ENCODE measurements around the gene FBN2.

The FBN2 gene

GRCh38 chr5:128258372-128258771 is 279.7 kb downstream of the FBN2 start:
- H3K4me3 ChIP-seq (ENCODE audit: low read depth, low read length): no peak overlapping the region

GRCh38 chr5:128257076-128257475 is 281.0 kb downstream of the FBN2 start:
- no peak overlapping the region for H3K4me3 ChIP-seq (ENCODE audit: low read depth, low read length)

GRCh38 chr5:128254789-128255188 is 283.3 kb downstream of the FBN2 start:
- H3K4me3 ChIP-seq (ENCODE audit: low read depth, low read length): no peak overlapping the region

GRCh38 chr5:128253880-128254279 is 284.2 kb downstream of the FBN2 start:
- H3K4me3 ChIP-seq (ENCODE audit: low read depth, low read length): no peak overlapping the region

GRCh38 chr5:128253161-128253560 is 284.9 kb downstream of the FBN2 start:
- no peak overlapping the region for H3K4me3 ChIP-seq (ENCODE audit: low read depth, low read length)

- H3K4me3 ChIP-seq (ENCODE audit: low read depth, low read length): no peak overlapping the region
Observed at GRCh38 chr5:128252756-128253155, 285.3 kb downstream of the FBN2 start.

GRCh38 chr5:128252196-128252595 is 285.8 kb downstream of the FBN2 start:
- H3K4me3 ChIP-seq (ENCODE audit: low read depth, low read length): no peak overlapping the region

GRCh38 chr5:128245974-128246373 is 292.1 kb downstream of the FBN2 start:
- no peak overlapping the region for H3K4me3 ChIP-seq (ENCODE audit: low read depth, low read length)

- no peak overlapping the region for H3K4me3 ChIP-seq (ENCODE audit: low read depth, low read length)
Observed at GRCh38 chr5:128243958-128244582, 294.0 kb downstream of the FBN2 start.

- H3K4me3 ChIP-seq (ENCODE audit: low read depth, low read length): no peak overlapping the region
Observed at GRCh38 chr5:128241051-128241695, 296.9 kb downstream of the FBN2 start.

- no peak overlapping the region for H3K4me3 ChIP-seq (ENCODE audit: low read depth, low read length)
Observed at GRCh38 chr5:128237546-128237945, 300.5 kb downstream of the FBN2 start.

- H3K4me3 ChIP-seq (ENCODE audit: low read depth, low read length): no peak overlapping the region
Observed at GRCh38 chr5:128237000-128237399, 301.0 kb downstream of the FBN2 start.

- H3K4me3 ChIP-seq (ENCODE audit: low read depth, low read length): no peak overlapping the region
Observed at GRCh38 chr5:128236334-128236733, 301.7 kb downstream of the FBN2 start.

GRCh38 chr5:128234928-128235641 is 303.0 kb downstream of the FBN2 start:
- no peak overlapping the region for H3K4me3 ChIP-seq (ENCODE audit: low read depth, low read length)

GRCh38 chr5:128228521-128228920 is 309.5 kb downstream of the FBN2 start:
- H3K4me3 ChIP-seq (ENCODE audit: low read depth, low read length): no peak overlapping the region

- H3K4me3 ChIP-seq (ENCODE audit: low read depth, low read length): no peak overlapping the region
Observed at GRCh38 chr5:128228008-128228407, 310.0 kb downstream of the FBN2 start.

GRCh38 chr5:128225245-128226030 is 312.6 kb downstream of the FBN2 start:
- H3K4me3 ChIP-seq (ENCODE audit: low read depth, low read length): no peak overlapping the region

- H3K4me3 ChIP-seq (ENCODE audit: low read depth, low read length): no peak overlapping the region
Observed at GRCh38 chr5:128224336-128224735, 313.7 kb downstream of the FBN2 start.

GRCh38 chr5:128220841-128221240 is 317.2 kb downstream of the FBN2 start:
- no peak overlapping the region for H3K4me3 ChIP-seq (ENCODE audit: low read depth, low read length)

GRCh38 chr5:128216860-128217531 is 321.0 kb downstream of the FBN2 start:
- no peak overlapping the region for H3K4me3 ChIP-seq (ENCODE audit: low read depth, low read length)

- H3K4me3 ChIP-seq (ENCODE audit: low read depth, low read length): no peak overlapping the region
Observed at GRCh38 chr5:128216285-128216684, 321.8 kb downstream of the FBN2 start.
